ENCODE data around the gene COL5A3.
"Not testable (repeated sequence)": the region's sequence is repeated elsewhere in the genome, so short reads cannot be mapped to it uniquely, and the experiment has no call there.

COL5A3 gene

GRCh38 chr19:10037809-10038208 is 27.5 kb upstream of the COL5A3 start:
- no peak overlapping the region for H3K4me3 ChIP-seq (replicated peaks; ENCODE audit: low read depth, low read length)
- DNase-seq (ENCODE audit: low read depth), result no peak
- TF ChIP-seq, protein P1, sequence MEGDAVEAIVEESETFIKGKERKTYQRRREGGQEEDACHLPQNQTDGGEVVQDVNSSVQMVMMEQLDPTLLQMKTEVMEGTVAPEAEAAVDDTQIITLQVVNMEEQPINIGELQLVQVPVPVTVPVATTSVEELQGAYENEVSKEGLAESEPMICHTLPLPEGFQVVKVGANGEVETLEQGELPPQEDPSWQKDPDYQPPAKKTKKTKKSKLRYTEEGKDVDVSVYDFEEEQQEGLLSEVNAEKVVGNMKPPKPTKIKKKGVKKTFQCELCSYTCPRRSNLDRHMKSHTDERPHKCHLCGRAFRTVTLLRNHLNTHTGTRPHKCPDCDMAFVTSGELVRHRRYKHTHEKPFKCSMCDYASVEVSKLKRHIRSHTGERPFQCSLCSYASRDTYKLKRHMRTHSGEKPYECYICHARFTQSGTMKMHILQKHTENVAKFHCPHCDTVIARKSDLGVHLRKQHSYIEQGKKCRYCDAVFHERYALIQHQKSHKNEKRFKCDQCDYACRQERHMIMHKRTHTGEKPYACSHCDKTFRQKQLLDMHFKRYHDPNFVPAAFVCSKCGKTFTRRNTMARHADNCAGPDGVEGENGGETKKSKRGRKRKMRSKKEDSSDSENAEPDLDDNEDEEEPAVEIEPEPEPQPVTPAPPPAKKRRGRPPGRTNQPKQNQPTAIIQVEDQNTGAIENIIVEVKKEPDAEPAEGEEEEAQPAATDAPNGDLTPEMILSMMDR (IDR thresholded peaks at IDR 0.05; ENCODE audit: low read length, missing control alignments), result no peak

DNA sequence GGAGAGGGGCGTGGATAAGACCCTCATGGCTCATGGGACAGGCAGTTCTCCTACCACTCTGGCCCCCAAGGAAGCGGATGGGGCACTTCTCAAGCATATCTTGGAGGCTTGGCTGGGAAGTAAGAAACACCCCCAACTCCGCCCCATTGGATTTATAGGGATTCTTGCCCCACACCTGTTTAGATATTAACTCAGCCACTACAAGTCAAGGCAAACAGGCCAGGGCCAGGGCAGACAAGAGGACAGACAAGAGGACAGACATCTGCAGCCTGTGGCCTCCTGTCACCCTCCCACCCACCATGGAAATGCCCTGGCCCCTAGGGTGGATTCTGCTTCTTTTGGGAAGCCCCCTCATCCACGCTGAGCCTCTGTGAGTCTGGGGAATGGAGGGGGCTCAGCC is 27.1 kb upstream of the COL5A3 start:
- no peak for DNase-seq (ENCODE audit: low read depth)
- no peak overlapping the region for H3K4me3 ChIP-seq (replicated peaks; ENCODE audit: low read depth, low read length)
- TF ChIP-seq, protein P1 (IDR thresholded peaks at IDR 0.05; ENCODE audit: low read length, missing control alignments), result no peak

GRCh38 chr19:10036601-10037071 is 26.3 kb upstream of the COL5A3 start:
- H3K4me3 ChIP-seq (replicated peaks; ENCODE audit: low read depth, low read length), result no peak overlapping the region
- TF ChIP-seq, protein P1 (IDR thresholded peaks at IDR 0.05; ENCODE audit: low read length, missing control alignments), result no peak
- DNase-seq (ENCODE audit: low read depth), result peak; percentile 6

GRCh38 chr19:10033614-10034013 is 23.3 kb upstream of the COL5A3 start:
- no peak for DNase-seq (ENCODE audit: low read depth)
- H3K4me3 ChIP-seq (replicated peaks; ENCODE audit: low read depth, low read length), result no peak overlapping the region
- TF ChIP-seq, protein P1 (IDR thresholded peaks at IDR 0.05; ENCODE audit: low read length, missing control alignments), result no peak

- TF ChIP-seq, protein P1 (IDR thresholded peaks at IDR 0.05; ENCODE audit: low read length, missing control alignments), result peak; percentile 84
- no peak overlapping the region for H3K4me3 ChIP-seq (replicated peaks; ENCODE audit: low read depth, low read length)
These were observed 17.1 kb upstream of the COL5A3 start for GRCh38 chr19:10027158-10027997.

GRCh38 chr19:10026744-10027143 is 16.4 kb upstream of the COL5A3 start:
- no peak overlapping the region for H3K4me3 ChIP-seq (replicated peaks; ENCODE audit: low read depth, low read length)
- TF ChIP-seq, protein P1 (IDR thresholded peaks at IDR 0.05; ENCODE audit: low read length, missing control alignments), result no peak
- no peak for DNase-seq (ENCODE audit: low read depth)

More at GRCh38 chr19:10027158-10027997, 17.1 kb upstream of the COL5A3 start:
- DNase-seq (ENCODE audit: low read depth), result peak; percentile 95

- not testable (repeated sequence) for DNase-seq (ENCODE audit: low read depth); H3K4me3 ChIP-seq (replicated peaks; ENCODE audit: low read depth, low read length)
These were observed 12.8 kb upstream of the COL5A3 start for GRCh38 chr19:10023096-10023495.

Data from fibroblast of pulmonary artery (primary cell).